ENCODE results near the gene SEPTIN7. TPM values are rescaled to one million over a fixed set of nuclear protein-coding genes. Genes with fewer than 3 reads are reported as not detected.

SEPTIN7 gene
- 132 and 142 TPM in 2 replicates for total RNA-seq

DNA sequence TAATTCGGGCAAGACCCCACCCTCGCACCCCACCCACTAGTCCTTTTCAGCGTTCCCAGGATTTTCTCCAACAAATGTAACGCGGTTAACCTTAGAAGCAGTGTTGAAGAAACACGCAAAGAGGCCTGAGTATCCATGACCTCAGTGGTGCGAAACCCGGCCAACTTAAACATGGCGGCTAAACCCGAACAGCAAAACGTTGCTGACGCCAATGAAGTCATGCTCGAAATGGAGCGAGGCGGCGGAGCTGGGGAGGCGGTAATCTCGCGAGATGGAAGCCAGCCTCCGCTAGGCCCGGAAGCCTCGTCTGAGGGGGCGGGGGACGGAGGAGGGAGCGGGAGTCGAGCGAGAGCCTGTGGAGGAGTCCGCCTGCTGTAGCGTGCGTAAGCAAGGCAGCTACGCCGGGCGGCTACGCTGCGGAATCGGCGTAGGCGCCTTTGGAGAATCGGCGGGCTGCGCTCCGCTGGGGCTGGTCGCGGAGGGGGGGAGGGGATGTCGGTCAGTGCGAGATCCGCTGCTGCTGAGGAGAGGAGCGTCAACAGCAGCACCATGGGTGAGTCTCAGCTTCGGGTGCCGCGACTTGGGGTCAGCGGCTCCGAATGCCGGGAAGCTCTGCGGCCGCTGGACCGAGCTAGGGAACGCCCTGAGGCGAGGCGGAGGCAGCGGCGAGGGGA lies at the start of gene SEPTIN7:
TSS of gene SEPTIN7 (plus strand) at position 340 of the 674 bp plus-strand sequence. CDS start at position 493, 153 bp downstream.

Other genes with a start within 250 kb of the SEPTIN7 start
- gene HERPUD2, start 105.9 kb upstream of the SEPTIN7 start, total RNA-seq, result 9.4 and 19.8 TPM in 2 replicates

Measured in airway epithelial cell (primary cell).